HepG2 (cell line): ENCODE results near the gene RAD51. TPM values are rescaled to one million over a fixed set of nuclear protein-coding genes. Genes with fewer than 3 reads are reported as not detected.

Experiments
- GRHL1 ChIP-seq: sonication (generic); formaldehyde crosslinking; conservative IDR thresholded peaks from 2 replicates; pipeline ENCODE4 v1.8.0; 2022; ENCODE audit warnings: missing genetic modification reagents
- IKZF4 ChIP-seq: sonication (generic); formaldehyde crosslinking; IDR thresholded peaks from 2 replicates; pipeline ENCODE4 v1.5.1; 2020; ENCODE audit warnings: borderline replicate concordance, mild to moderate bottlenecking, low read depth, missing genetic modification reagents; ENCODE audit errors: not compliant biosample characterization
- IRX3 ChIP-seq: sonication (generic); formaldehyde crosslinking; IDR thresholded peaks from 2 replicates; pipeline ENCODE4 v1.8.1; 2023; ENCODE audit warnings: mild to moderate bottlenecking, low read depth, missing genetic modification reagents, borderline replicate concordance
- JARID2 ChIP-seq: sonication (generic); formaldehyde crosslinking; IDR thresholded peaks from 2 replicates; pipeline ENCODE4 v1.8.1; 2023; ENCODE audit warnings: missing genetic modification reagents, inconsistent platforms; ENCODE audit not compliant: insufficient replicate concordance
- KLF11 ChIP-seq: IDR thresholded peaks from 2 replicates; pipeline ENCODE4 v1.6.1; 2016; ENCODE audit warnings: missing compliant biosample characterization
- KMT2B ChIP-seq: IDR thresholded peaks from 2 replicates; pipeline ENCODE4 v1.6.1; 2016; ENCODE audit warnings: missing genetic modification reagents, missing compliant biosample characterization
- SP1 ChIP-seq, 2 experiments: fragments of 450-650 bp in 1 of 2; sonication (generic) in 1 of 2; formaldehyde crosslinking in 1 of 2; IDR thresholded peaks; 2 replicates each; pipeline versions ENCODE4 v1.4.0 to v1.6.1; 2016 to 2020; ENCODE audit warnings: missing genetic modification reagents in 1 of 2
- SUZ12 ChIP-seq: fragments of 150-350 bp; IDR thresholded peaks from 2 replicates; pipeline ENCODE4 v1.6.1; 2014; ENCODE audit warnings: low read depth, low read length
- WIZ ChIP-seq: sonication (generic); formaldehyde crosslinking; IDR thresholded peaks from 2 replicates; pipeline ENCODE4 v1.5.1; 2020; ENCODE audit warnings: mild to moderate bottlenecking, missing genetic modification reagents
- XBP1 ChIP-seq: sonication (generic); formaldehyde crosslinking; IDR thresholded peaks from 2 replicates; pipeline ENCODE4 v1.5.0; 2020; ENCODE audit warnings: missing genetic modification reagents
- ZC3H4 ChIP-seq: sonication (generic); formaldehyde crosslinking; IDR thresholded peaks from 2 replicates; pipeline ENCODE4 v1.4.0; 2020; ENCODE audit warnings: missing genetic modification reagents, borderline replicate concordance
- ZNF503 ChIP-seq: sonication (generic); formaldehyde crosslinking; IDR thresholded peaks from 2 replicates; pipeline ENCODE4 v1.4.0; 2020; ENCODE audit warnings: missing genetic modification reagents
- ZNF75D ChIP-seq: sonication (generic); formaldehyde crosslinking; IDR thresholded peaks from 2 replicates; pipeline ENCODE4 v1.8.1; 2023; ENCODE audit warnings: missing genetic modification reagents, mild to moderate bottlenecking, borderline replicate concordance
- ZSCAN25 ChIP-seq: sonication (generic); formaldehyde crosslinking; IDR thresholded peaks from 2 replicates; pipeline ENCODE4 v1.8.0; 2022; ENCODE audit warnings: mild to moderate bottlenecking, missing genetic modification reagents
- ZUFSP ChIP-seq: sonication (generic); formaldehyde crosslinking; IDR thresholded peaks from 2 replicates; pipeline ENCODE4 v1.9.0; 2021; ENCODE audit warnings: missing genetic modification reagents, mild to moderate bottlenecking, borderline replicate concordance
- polyA plus RNA-seq, 8 experiments: library from polyadenylated mRNA; depleted of rRNA in 3 of 8; stranded (reverse) in 7 of 8; unstranded in 1 of 8; fragments of >200 nt; fragmentation: Illumina TruSeq in 4 of 8; extraction: Trizol in 4 of 8; gene quantifications; 2 replicates each; pipeline versions ENCODE4 v1.2.1 to v1.2.3, GENCODE V29; 2011 to 2016; ENCODE audit warnings: low read depth in 4 of 8, missing spikeins in 1 of 8, mixed read lengths in 1 of 8; ENCODE audit not compliant: insufficient read depth in 1 of 8
- total RNA-seq, 5 experiments: library from RNA; depleted of rRNA; stranded (reverse); fragments of >200 nt; fragmentation: Illumina TruSeq; extraction: Trizol; gene quantifications; 2 replicates each; pipeline ENCODE4 v1.2.3, GENCODE V29; 2016; ENCODE audit warnings: low read depth in 1 of 5
- TF ChIP-seq, protein P1 (sequence below): sonication (generic); formaldehyde crosslinking; IDR thresholded peaks from 2 replicates; pipeline ENCODE4 v1.5.1; 2020; ENCODE audit warnings: missing genetic modification reagents, mild to moderate bottlenecking, borderline replicate concordance
- TF ChIP-seq, protein P2 (sequence below): sonication (generic); formaldehyde crosslinking; IDR thresholded peaks from 2 replicates; pipeline ENCODE4; 2020; ENCODE audit warnings: missing genetic modification reagents, mild to moderate bottlenecking, borderline replicate concordance

RAD51 gene
- total and polyA plus RNA-seq, 2 of the 13 experiments (the other 11 are each of a cell fraction or from before 2014, with no cell fraction given): 8.5 to 12.8 TPM

DNA sequence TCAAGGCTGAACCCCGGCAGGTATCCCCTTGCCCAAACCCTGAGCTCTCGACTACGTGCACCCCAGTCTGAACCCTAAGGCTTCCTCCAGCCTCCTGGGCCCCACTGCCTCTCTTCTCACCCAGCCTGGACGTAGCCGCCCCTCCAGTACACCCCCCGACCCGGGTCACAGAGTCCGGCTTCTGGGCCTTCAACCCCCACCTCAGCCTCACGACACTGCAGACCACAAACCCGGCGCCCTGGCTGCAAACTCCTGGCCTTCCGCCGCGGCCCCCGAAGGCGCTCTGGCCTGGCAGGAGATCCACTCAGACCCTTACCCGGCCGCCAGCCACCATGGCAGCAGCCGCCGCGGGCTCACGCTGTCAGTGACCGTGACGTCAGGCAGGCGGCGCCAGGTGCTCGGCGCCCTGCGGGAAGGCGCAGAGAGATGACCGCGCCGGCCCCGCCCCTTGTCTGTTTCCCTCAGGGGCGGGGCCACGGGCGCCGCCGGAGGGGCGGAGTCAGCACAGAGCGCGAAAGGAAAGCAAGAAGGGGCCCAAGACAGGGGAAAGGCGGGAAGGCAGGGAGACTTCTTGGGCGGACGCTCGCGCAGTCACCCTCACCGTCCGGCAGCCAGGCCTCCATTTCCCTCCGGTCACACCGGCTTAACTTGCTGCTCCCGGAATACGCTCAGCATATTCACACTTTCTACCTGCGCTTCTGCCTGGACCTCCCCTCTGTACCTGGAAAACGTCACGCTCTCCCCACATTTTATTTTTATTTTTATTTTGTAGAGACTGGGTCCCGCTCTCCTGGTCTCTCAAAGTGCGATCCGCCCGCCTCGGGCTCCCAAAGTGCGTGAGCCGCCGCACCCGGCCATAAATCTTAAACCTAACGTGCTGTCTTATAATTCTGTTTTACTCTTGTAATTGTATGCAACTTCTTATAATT lies 60.2 kb downstream of the RAD51 start, which contains the start of gene RMDN3 (continued):
- TF ChIP-seq, protein P1, sequence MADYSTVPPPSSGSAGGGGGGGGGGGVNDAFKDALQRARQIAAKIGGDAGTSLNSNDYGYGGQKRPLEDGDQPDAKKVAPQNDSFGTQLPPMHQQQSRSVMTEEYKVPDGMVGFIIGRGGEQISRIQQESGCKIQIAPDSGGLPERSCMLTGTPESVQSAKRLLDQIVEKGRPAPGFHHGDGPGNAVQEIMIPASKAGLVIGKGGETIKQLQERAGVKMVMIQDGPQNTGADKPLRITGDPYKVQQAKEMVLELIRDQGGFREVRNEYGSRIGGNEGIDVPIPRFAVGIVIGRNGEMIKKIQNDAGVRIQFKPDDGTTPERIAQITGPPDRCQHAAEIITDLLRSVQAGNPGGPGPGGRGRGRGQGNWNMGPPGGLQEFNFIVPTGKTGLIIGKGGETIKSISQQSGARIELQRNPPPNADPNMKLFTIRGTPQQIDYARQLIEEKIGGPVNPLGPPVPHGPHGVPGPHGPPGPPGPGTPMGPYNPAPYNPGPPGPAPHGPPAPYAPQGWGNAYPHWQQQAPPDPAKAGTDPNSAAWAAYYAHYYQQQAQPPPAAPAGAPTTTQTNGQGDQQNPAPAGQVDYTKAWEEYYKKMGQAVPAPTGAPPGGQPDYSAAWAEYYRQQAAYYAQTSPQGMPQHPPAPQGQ (CRISPR knock-in tag): no peak
- no peak for TF ChIP-seq ZC3H4 (CRISPR knock-in tag)
- TF ChIP-seq KMT2B (CRISPR knock-in tag): peak; percentile 93
- TF ChIP-seq JARID2 (CRISPR knock-in tag): no peak
- TF ChIP-seq ZNF75D (CRISPR knock-in tag): no peak
- no peak for TF ChIP-seq SP1 (IDR thresholded peaks at IDR 0.05)
- peak; percentile 97 for TF ChIP-seq SP1 (CRISPR knock-in tag; IDR thresholded peaks at IDR 0.05)
- no peak for TF ChIP-seq GRHL1 (CRISPR knock-in tag)
- TF ChIP-seq, protein P2, sequence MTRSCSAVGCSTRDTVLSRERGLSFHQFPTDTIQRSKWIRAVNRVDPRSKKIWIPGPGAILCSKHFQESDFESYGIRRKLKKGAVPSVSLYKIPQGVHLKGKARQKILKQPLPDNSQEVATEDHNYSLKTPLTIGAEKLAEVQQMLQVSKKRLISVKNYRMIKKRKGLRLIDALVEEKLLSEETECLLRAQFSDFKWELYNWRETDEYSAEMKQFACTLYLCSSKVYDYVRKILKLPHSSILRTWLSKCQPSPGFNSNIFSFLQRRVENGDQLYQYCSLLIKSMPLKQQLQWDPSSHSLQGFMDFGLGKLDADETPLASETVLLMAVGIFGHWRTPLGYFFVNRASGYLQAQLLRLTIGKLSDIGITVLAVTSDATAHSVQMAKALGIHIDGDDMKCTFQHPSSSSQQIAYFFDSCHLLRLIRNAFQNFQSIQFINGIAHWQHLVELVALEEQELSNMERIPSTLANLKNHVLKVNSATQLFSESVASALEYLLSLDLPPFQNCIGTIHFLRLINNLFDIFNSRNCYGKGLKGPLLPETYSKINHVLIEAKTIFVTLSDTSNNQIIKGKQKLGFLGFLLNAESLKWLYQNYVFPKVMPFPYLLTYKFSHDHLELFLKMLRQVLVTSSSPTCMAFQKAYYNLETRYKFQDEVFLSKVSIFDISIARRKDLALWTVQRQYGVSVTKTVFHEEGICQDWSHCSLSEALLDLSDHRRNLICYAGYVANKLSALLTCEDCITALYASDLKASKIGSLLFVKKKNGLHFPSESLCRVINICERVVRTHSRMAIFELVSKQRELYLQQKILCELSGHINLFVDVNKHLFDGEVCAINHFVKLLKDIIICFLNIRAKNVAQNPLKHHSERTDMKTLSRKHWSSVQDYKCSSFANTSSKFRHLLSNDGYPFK (CRISPR knock-in tag): peak; percentile 46; the same call in 1 of the 2 replicates
- no peak for TF ChIP-seq XBP1 (CRISPR knock-in tag)
- peak; percentile 56 for TF ChIP-seq IKZF4 (CRISPR knock-in tag)
- TF ChIP-seq ZUFSP: no peak
- TF ChIP-seq ZNF503 (CRISPR knock-in tag): no peak; the same call in 1 of the 2 replicates
- no peak for TF ChIP-seq SUZ12
- TF ChIP-seq KLF11 (CRISPR knock-in tag): no peak
- no peak for TF ChIP-seq ZSCAN25 (CRISPR knock-in tag)
- TF ChIP-seq IRX3 (CRISPR knock-in tag): no peak
- no peak for TF ChIP-seq WIZ (CRISPR knock-in tag)
